ENCODE data around the gene KHDRBS1. TPM values are rescaled to one million over a fixed set of nuclear protein-coding genes. Genes with fewer than 3 reads are reported as not detected.
"Not testable (repeated sequence)": the region's sequence is repeated elsewhere in the genome, so short reads cannot be mapped to it uniquely, and the experiment has no call there.

Gene KHDRBS1
- total RNA-seq, 6 donors from 2014 or later, result 52.4 to 101 (median 91.9) TPM

DNA sequence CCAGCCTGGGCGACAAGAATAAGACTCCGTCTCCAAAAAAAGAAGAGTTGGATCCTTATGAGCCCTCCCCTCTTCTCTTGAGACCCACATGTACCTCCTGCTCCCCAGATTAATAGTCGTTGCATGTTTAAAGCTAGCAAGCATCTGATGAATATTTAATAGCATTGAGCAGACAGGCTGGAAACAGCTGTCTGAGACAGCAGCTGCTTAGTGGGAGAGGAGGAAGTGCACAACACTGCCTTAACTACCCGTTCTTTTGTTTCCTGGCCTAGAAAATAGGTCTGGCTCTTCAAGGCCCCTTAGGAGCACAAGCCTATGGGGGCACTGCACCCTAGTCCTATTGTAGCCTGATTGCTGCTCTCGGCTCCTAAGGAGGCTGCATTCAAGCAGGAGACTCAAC lies 41.7 kb downstream of the KHDRBS1 start:
- no peaks in the 10 kb centered on the region for H3K4me1 ChIP-seq
- H3K36me3 ChIP-seq, result peaks cover 3 to 98% (median 68%) of the 10 kb centered on the region in 4 donors
- 81 to 83% methylated on average over 5 of the region's 5 CpGs for WGBS, 2 donors
- ATAC-seq (ENCODE audit: low FRiP score in 2 of 2) (no peak), DNase-seq (no peak)
- H3K9me3 ChIP-seq, result no peaks in the 10 kb centered on the region
- H3K27ac ChIP-seq, result no peak overlapping the region
- TF ChIP-seq POLR2AphosphoS5 (IDR thresholded peaks at IDR 0.05) (no peak), EP300 (IDR thresholded peaks at IDR 0.05) (no peak), POLR2A (IDR thresholded peaks at IDR 0.05) (no peak), CTCF (IDR thresholded peaks at IDR 0.05) (no peak)
- no peak overlapping the region for H3K4me3 ChIP-seq
- no peaks in the 10 kb centered on the region for H3K27me3 ChIP-seq

- ATAC-seq (ENCODE audit: low FRiP score in 2 of 2) (no peak), DNase-seq (no peak)
- Histone ChIP-seq H3K4me3 (no peak overlapping the region), H3K4me1 (no peaks in the 10 kb centered on the region), H3K27ac (peak overlapping the region in 1 of 4 donors; percentile 10), H3K27me3 (no peaks in the 10 kb centered on the region), H3K36me3 (peaks cover 3 to 98% (median 65%) of the 10 kb centered on the region in 4 donors), H3K9me3 (no peaks in the 10 kb centered on the region)
- no peak for TF ChIP-seq CTCF (IDR thresholded peaks at IDR 0.05)
- no peak for TF ChIP-seq POLR2A (IDR thresholded peaks at IDR 0.05)
- TF ChIP-seq EP300 (IDR thresholded peaks at IDR 0.05), result no peak
- TF ChIP-seq POLR2AphosphoS5 (IDR thresholded peaks at IDR 0.05), result no peak
- WGBS, 2 donors, result 96 to 100% methylated on average over 1 of the region's 1 CpG
Observed at GRCh38 chr1:32056598-32056997, 42.9 kb downstream of the KHDRBS1 start.

DNA sequence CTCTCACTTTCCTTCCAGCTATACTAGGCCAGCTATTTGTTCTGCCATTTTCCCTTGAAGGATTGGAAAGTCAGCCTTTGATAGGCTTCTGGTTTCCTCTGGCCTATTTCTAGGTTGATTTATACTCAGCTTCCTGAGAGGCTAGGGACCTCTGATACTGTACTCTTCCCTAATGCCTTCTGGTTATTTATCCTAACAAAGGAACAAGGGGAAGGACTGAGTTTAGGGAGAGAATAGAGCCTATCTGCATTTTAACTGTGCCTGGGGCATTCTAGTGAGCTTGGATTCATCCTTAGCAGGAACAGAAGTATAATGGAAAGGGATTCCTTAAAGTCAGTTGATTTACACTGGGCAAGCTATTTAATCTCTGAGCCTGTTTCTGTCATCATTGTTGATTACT lies 47.2 kb downstream of the KHDRBS1 start:
- Histone ChIP-seq H3K4me1 (peaks cover 0 to 10% (median 8%) of the 10 kb centered on the region in 4 donors), H3K4me3 (no peak overlapping the region), H3K36me3 (peaks cover 0 to 63% (median 24%) of the 10 kb centered on the region in 4 donors), H3K27ac (peak overlapping the region in 1 of 4 donors; percentile 32), H3K9me3 (no peaks in the 10 kb centered on the region), H3K27me3 (no peaks in the 10 kb centered on the region)
- ATAC-seq (ENCODE audit: low FRiP score in 2 of 2) (no peak), DNase-seq (no peak)
- TF ChIP-seq EP300 (IDR thresholded peaks at IDR 0.05) (no peak), POLR2A (IDR thresholded peaks at IDR 0.05) (no peak), POLR2AphosphoS5 (IDR thresholded peaks at IDR 0.05) (no peak), CTCF (IDR thresholded peaks at IDR 0.05) (no peak)

- Histone ChIP-seq H3K27me3 (no peaks in the 10 kb centered on the region), H3K36me3 (peaks cover 0 to 44% (median 22%) of the 10 kb centered on the region in 4 donors), H3K4me3 (no peak overlapping the region), H3K9me3 (no peaks in the 10 kb centered on the region), H3K27ac (peak overlapping the region in 3 of 4 donors; percentile 15 to 71 (median 42)), H3K4me1 (peaks cover 19 to 23% (median 21%) of the 10 kb centered on the region in 4 donors)
- DNase-seq (no peak), ATAC-seq (ENCODE audit: low FRiP score in 2 of 2) (no peak)
- peak in 1 of 4 donors; percentile 10 for TF ChIP-seq POLR2A (IDR thresholded peaks at IDR 0.05)
- no peak for TF ChIP-seq EP300 (IDR thresholded peaks at IDR 0.05)
- TF ChIP-seq POLR2AphosphoS5 (IDR thresholded peaks at IDR 0.05), result no peak
- WGBS, 2 donors, result 75 to 79% methylated on average over 4 of the region's 4 CpGs
Observed at GRCh38 chr1:32062867-32063230, 49.2 kb downstream of the KHDRBS1 start.

- Histone ChIP-seq H3K27me3 (no peaks in the 10 kb centered on the region), H3K9me3 (no peaks in the 10 kb centered on the region), H3K36me3 (peaks cover 0 to 40% (median 18%) of the 10 kb centered on the region in 4 donors), H3K4me3 (no peak overlapping the region), H3K4me1 (peaks cover 22 to 23% (median 23%) of the 10 kb centered on the region in 4 donors), H3K27ac (peak overlapping the region in 2 of 4 donors; percentile 42 to 71)
- TF ChIP-seq POLR2AphosphoS5 (IDR thresholded peaks at IDR 0.05) (no peak), CTCF (IDR thresholded peaks at IDR 0.05) (peak; percentile 37 to 74 (median 63)), POLR2A (IDR thresholded peaks at IDR 0.05) (no peak)
- ATAC-seq (ENCODE audit: low FRiP score in 2 of 2) (peak; percentile 27 to 51), DNase-seq (no peak)
- WGBS, 2 donors, result 27 to 54% methylated on average over 1 of the region's 1 CpG
Observed at GRCh38 chr1:32063261-32063681, 49.6 kb downstream of the KHDRBS1 start.

- Histone ChIP-seq H3K36me3 (peaks cover 0 to 14% (median 1%) of the 10 kb centered on the region in 4 donors), H3K4me1 (peaks cover 22 to 34% (median 23%) of the 10 kb centered on the region in 4 donors), H3K27ac (peak overlapping the region in 3 of 4 donors; percentile 20 to 75 (median 74))
- ATAC-seq (ENCODE audit: low FRiP score in 2 of 2); H3K27me3 ChIP-seq; DNase-seq; H3K9me3 ChIP-seq; H3K4me3 ChIP-seq: not testable (repeated sequence)
- 61 to 65% methylated on average over 21 of the region's 21 CpGs for WGBS, 2 donors
Observed at GRCh38 chr1:32065613-32066488, 52.2 kb downstream of the KHDRBS1 start.
